Nephron progenitor cell (in vitro differentiated cells): Measurements from ENCODE around the gene CACNG5.

Source experiments
- DNase-seq: peaks from one replicate; pipeline ENCODE4 v3.0.0; 2021
- H3K27ac Mint-ChIP-seq: 2 replicates; pipeline ENCODE4 v1.8.0; 2021; ENCODE audit warnings: mild to moderate bottlenecking, moderate library complexity, mixed read lengths
- H3K27me3 Mint-ChIP-seq: 2 replicates; pipeline ENCODE4 v1.8.0; 2021; ENCODE audit warnings: mild to moderate bottlenecking, low read depth, mixed read lengths; ENCODE audit not compliant: poor library complexity
- H3K36me3 Mint-ChIP-seq: 2 replicates; pipeline ENCODE4 v1.8.0; 2021; ENCODE audit warnings: low read depth, mixed read lengths
- H3K4me1 Mint-ChIP-seq: 2 replicates; pipeline ENCODE4 v1.8.0; 2021; ENCODE audit warnings: mixed read lengths
- H3K4me3 Mint-ChIP-seq: 2 replicates; pipeline ENCODE4 v1.8.0; 2021; ENCODE audit warnings: mild to moderate bottlenecking, moderate library complexity, mixed read lengths
- H3K9me3 Mint-ChIP-seq: 2 replicates; pipeline ENCODE4 v1.8.0; 2021; ENCODE audit warnings: mild to moderate bottlenecking, moderate library complexity, mixed read lengths
- TF ChIP-seq, protein P1 (sequence below): fragments of 200-600 bp; sonication (generic); IDR thresholded peaks from 2 replicates; pipeline ENCODE4 v1.5.0; 2021; ENCODE audit warnings: antibody characterized with exemption

The CACNG5 gene

DNA sequence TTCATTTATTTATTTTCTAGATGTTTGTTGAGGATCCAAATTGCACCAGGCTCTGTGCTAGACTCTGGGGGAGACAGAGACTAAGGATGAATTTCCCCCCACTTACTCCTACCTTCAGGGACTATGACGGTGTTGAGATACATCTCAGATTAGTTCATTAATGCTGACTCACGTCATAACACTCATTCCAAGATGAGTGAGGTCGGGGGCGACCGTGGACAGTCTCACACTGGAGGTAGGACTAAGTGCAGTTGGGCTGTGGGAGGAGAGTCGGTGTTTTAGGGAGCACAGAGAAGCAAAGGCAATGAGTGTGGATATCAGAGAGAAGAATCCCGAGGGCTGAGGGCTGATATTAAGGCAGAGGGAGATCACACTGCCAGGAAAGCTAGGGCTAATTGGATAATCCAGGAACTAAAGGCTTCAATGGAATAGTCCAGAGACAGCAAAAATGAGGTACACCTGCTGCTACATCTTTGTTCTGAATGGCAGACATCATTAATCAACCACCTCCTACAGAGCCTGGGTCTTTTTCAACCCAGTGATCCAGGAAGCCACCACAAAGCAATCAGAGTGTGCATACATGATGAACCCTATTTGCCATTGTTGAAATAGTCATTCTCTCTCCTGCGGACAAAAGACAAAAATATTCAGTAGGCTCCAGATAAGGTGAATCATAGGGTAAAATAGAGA is 91.0 kb downstream of the CACNG5 start:
- TF ChIP-seq, protein P1, sequence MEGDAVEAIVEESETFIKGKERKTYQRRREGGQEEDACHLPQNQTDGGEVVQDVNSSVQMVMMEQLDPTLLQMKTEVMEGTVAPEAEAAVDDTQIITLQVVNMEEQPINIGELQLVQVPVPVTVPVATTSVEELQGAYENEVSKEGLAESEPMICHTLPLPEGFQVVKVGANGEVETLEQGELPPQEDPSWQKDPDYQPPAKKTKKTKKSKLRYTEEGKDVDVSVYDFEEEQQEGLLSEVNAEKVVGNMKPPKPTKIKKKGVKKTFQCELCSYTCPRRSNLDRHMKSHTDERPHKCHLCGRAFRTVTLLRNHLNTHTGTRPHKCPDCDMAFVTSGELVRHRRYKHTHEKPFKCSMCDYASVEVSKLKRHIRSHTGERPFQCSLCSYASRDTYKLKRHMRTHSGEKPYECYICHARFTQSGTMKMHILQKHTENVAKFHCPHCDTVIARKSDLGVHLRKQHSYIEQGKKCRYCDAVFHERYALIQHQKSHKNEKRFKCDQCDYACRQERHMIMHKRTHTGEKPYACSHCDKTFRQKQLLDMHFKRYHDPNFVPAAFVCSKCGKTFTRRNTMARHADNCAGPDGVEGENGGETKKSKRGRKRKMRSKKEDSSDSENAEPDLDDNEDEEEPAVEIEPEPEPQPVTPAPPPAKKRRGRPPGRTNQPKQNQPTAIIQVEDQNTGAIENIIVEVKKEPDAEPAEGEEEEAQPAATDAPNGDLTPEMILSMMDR = no peak
- peaks cover 17% of the 10 kb centered on the region for H3K4me1 Mint-ChIP-seq
- peaks cover 20% of the 10 kb centered on the region for H3K9me3 Mint-ChIP-seq
- H3K4me3 Mint-ChIP-seq = no peak overlapping the region
- H3K27me3 Mint-ChIP-seq = peaks cover 4% of the 10 kb centered on the region
- H3K36me3 Mint-ChIP-seq = no peaks in the 10 kb centered on the region
- no peak overlapping the region for H3K27ac Mint-ChIP-seq
- DNase-seq = no peak

DNA sequence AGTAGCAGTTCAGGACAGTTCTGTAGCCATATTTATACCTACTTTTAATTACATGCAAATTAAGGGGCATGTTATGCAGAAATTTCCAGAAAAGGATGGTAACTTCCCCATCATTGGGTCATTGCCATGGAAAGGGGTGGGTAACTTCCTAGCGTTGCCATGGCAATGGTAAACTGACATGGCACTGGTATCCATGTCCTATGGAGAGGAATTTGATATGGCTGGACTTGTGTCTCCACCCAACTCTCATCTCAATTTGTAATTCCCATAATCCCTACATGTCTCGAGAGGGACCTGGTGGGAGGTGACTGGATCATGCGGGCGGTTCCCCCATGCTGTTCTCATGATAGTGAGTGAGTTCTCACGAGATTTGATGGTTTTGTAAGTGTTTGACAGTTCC is 94.0 kb downstream of the CACNG5 start:
- DNase-seq = no peak
- Mint-ChIP-seq H3K4me1 (peaks cover 13% of the 10 kb centered on the region), H3K36me3 (no peaks in the 10 kb centered on the region), H3K9me3 (peaks cover under 1% of the 10 kb centered on the region), H3K27me3 (peaks cover 6% of the 10 kb centered on the region), H3K4me3 (no peak overlapping the region), H3K27ac (no peak overlapping the region)
- TF ChIP-seq, protein P1 = no peak

DNA sequence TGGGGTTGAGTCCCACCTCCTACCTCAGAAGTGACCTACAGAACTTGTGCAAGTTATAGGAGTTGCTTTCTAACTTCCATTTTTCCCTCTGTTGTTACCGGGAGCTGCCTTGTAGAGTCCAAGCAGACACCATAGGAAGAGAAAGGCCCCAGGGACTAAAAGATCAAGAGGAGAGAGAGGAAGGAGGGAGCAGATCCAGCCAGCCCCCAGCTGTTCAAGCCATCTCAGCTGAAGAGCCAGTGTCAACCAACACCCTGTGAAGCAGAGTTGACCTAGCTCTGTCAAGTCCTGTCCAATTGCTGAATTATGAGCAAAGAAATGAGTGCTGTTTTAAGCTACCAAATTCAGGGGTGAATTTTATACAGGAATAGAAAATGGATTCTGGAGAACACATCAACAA is 94.7 kb downstream of the CACNG5 start:
- TF ChIP-seq, protein P1 = no peak
- no peak for DNase-seq
- Mint-ChIP-seq H3K4me1 (peaks cover 7% of the 10 kb centered on the region), H3K36me3 (peaks cover under 1% of the 10 kb centered on the region), H3K9me3 (peaks cover 5% of the 10 kb centered on the region), H3K4me3 (no peak overlapping the region), H3K27me3 (peaks cover 6% of the 10 kb centered on the region), H3K27ac (no peak overlapping the region)

DNA sequence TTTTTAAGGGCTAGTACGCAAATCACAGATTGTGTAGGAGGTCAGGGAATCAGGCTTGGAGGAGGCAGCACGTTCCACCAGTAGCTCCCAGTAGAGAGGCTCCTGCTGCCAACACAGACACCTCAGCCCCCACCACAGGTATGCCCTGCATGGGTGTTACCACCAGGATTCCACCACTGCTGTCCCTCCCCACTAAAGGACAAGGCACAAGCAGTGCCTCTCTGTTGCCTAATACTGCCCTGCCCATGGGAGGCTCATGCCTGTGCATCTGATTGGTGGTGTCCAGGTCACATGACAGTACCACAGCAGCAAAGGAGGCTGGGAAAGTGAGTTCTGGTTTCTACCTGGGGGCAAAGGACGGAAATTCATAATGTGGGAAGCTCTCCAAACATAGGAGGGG is 96.0 kb downstream of the CACNG5 start:
- Mint-ChIP-seq H3K36me3 (peaks cover 4% of the 10 kb centered on the region), H3K4me3 (no peak overlapping the region), H3K4me1 (peaks cover 6% of the 10 kb centered on the region), H3K9me3 (peaks cover 17% of the 10 kb centered on the region), H3K27ac (peak overlapping the region; percentile 22), H3K27me3 (peaks cover 6% of the 10 kb centered on the region)
- no peak for DNase-seq
- TF ChIP-seq, protein P1 = no peak

DNA sequence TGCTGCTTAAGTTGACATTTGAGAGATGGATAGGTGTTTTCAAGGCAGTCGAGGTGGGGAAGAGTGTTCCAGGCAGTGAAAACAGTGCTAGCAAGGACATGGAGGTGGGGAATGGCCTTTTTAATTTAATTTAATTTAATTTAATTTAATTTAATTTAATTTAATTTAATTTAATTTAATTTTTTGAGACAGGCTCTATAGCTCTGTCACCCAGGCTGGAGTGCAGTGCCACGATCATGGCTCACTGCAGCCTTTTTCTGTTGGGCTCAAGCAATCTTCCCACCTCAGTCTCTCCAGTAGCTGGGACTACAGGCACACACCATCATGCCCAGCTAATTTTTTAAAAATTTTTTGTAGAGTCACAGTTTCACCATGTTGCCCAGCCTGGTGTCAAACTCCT is 97.4 kb downstream of the CACNG5 start:
- peaks cover 30% of the 10 kb centered on the region for H3K9me3 Mint-ChIP-seq
- H3K27ac Mint-ChIP-seq = no peak overlapping the region
- peaks cover 4% of the 10 kb centered on the region for H3K36me3 Mint-ChIP-seq
- DNase-seq = no peak
- peaks cover 6% of the 10 kb centered on the region for H3K27me3 Mint-ChIP-seq
- peaks cover 6% of the 10 kb centered on the region for H3K4me1 Mint-ChIP-seq
- no peak overlapping the region for H3K4me3 Mint-ChIP-seq
- TF ChIP-seq, protein P1 = no peak

DNA sequence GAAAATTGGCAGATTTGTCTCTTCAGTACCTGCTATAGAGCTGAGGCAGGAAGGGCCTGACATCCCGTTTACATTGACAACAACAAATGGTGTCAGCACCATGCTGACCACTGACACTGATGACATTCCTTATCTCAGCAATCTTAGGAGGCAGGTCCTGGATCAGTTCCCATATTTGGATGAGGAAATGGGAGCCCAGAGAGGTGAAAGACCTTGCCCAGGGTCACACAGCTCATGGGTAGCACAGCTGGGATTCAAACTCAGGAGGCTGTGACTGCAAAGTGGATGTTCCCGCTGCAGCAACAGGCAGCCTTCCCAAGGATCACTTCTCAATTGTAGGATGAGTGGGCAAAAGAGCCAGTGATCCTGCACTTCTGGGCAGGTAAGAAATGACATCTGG is 99.1 kb downstream of the CACNG5 start:
- H3K4me1 Mint-ChIP-seq = peaks cover 6% of the 10 kb centered on the region
- TF ChIP-seq, protein P1 = no peak
- no peak overlapping the region for H3K4me3 Mint-ChIP-seq
- H3K9me3 Mint-ChIP-seq = peaks cover 42% of the 10 kb centered on the region
- peaks cover 11% of the 10 kb centered on the region for H3K27me3 Mint-ChIP-seq
- H3K36me3 Mint-ChIP-seq = peaks cover 15% of the 10 kb centered on the region
- no peak overlapping the region for H3K27ac Mint-ChIP-seq
- no peak for DNase-seq
